ENCODE data around the gene NAGPA.

GRCh38 chr16:5042574-5043171, 8.9 kb upstream of the NAGPA start:
- TF ChIP-seq CTCF (IDR thresholded peaks at IDR 0.05 in 4 of 5, conservative IDR thresholded peaks at IDR 0.05 in 1 of 5), result no peak
- TF ChIP-seq POLR2A (IDR thresholded peaks at IDR 0.05), result no peak

Measured in gastrocnemius medialis (tissue), 4 donors.